C4-2B (cell line): Measurements from ENCODE around the gene MCM9.

Experiments used
- H3K27ac ChIP-seq: fragments of 450-650 bp; 2 replicates; pipeline ENCODE4 v1.5.1; 2017
- ZFX ChIP-seq: fragments of 450-650 bp; IDR thresholded peaks from 2 replicates; pipeline ENCODE4 v1.6.1; 2017
- TF ChIP-seq, protein P1 (sequence below): fragments of 450-650 bp; conservative IDR thresholded peaks from 2 replicates; pipeline ENCODE4 v1.5.1; 2017; ENCODE audit warnings: mild to moderate bottlenecking

The MCM9 gene

DNA sequence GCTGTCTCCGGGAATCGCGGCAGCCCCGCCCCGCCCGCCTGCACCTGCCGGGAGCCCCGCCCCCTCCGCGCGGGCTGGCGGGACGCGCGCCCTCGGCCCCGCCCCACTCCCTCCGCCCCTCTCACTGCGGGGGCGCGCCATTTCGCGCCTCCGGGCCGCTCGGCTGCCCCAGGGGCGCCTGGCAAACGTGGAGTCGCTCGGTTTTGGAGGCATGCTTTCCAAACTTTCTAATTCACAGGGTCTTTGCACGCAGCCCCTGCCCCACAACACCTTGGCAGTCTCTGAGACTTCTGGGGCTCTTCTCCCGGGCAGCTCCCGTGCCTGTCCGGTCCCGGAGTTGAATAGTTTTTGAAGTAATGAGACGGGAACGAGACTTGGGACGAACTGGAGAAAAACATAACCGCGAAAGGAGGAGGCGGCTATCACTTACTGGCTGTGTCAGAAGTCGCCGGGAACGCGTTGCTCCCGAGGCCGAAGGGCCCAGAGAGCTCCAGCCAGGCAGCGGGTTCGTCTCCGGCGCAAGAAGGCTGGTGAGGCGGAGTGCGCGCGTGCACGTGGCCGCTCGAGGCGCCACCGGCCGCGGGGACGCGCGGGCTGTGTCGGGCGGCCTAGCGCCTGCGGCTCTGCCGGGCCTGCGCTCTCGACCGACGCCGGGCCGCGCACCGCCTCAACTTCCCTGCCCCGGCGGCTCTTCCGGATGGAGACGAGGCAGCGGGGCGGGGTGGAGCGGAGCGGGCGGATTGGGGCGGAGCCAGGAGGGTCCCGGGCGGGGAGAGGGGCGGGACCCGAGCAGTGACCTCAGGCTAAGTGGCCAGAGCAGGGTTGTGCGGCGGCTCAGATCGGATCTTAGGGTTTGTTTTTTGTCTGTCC, at the start of gene MCM9:
Gene MCM9 (minus strand): TSS at position 699 of the 870 bp plus-strand sequence. CDS start 3,436 bp downstream, outside the sequence.
- peak within 1 kb of the TSS; percentile 91 for H3K27ac ChIP-seq
- TF ChIP-seq, protein P1, sequence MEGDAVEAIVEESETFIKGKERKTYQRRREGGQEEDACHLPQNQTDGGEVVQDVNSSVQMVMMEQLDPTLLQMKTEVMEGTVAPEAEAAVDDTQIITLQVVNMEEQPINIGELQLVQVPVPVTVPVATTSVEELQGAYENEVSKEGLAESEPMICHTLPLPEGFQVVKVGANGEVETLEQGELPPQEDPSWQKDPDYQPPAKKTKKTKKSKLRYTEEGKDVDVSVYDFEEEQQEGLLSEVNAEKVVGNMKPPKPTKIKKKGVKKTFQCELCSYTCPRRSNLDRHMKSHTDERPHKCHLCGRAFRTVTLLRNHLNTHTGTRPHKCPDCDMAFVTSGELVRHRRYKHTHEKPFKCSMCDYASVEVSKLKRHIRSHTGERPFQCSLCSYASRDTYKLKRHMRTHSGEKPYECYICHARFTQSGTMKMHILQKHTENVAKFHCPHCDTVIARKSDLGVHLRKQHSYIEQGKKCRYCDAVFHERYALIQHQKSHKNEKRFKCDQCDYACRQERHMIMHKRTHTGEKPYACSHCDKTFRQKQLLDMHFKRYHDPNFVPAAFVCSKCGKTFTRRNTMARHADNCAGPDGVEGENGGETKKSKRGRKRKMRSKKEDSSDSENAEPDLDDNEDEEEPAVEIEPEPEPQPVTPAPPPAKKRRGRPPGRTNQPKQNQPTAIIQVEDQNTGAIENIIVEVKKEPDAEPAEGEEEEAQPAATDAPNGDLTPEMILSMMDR, result no peak
- peak; percentile 59; the same call in 1 of the 2 replicates for TF ChIP-seq ZFX

DNA sequence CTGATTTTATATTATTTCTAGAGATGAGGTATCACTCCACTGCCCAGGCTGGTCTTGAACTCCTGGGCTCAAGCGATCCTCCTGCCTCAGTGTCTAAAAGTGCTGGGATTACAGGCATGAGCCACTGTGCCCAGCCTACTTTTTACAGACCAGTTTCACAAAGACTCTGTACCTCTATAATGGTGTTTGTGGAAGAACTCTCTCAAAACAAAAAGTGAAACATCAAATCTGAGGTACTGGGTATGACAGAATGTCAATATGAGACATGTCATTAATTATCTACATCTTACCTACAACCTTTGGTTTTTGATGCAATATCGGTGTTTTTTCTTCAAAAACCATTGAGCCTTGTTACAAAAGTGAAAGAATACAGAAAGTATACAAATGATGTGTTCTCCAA, 49.4 kb upstream of the MCM9 start:
- TF ChIP-seq ZFX, result no peak
- TF ChIP-seq, protein P1, result no peak
- H3K27ac ChIP-seq, result no peak overlapping the region

DNA sequence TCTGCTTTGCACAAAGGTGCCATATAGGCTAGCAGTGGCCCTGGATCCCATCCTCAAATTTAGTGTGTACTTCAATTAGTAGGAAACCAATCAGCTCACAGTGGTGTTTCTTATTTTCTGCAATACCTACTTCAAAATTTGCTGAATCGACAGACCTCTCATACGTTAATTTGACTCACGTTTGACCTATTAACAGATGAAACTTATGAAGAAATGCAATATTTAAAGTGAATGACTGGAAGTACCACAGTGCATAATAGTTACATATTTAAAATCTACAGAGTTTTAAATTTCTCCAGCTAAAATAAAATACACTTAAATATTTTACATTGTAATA, 47.6 kb upstream of the MCM9 start:
- no peak overlapping the region for H3K27ac ChIP-seq
- TF ChIP-seq, protein P1, result no peak
- TF ChIP-seq ZFX, result no peak

DNA sequence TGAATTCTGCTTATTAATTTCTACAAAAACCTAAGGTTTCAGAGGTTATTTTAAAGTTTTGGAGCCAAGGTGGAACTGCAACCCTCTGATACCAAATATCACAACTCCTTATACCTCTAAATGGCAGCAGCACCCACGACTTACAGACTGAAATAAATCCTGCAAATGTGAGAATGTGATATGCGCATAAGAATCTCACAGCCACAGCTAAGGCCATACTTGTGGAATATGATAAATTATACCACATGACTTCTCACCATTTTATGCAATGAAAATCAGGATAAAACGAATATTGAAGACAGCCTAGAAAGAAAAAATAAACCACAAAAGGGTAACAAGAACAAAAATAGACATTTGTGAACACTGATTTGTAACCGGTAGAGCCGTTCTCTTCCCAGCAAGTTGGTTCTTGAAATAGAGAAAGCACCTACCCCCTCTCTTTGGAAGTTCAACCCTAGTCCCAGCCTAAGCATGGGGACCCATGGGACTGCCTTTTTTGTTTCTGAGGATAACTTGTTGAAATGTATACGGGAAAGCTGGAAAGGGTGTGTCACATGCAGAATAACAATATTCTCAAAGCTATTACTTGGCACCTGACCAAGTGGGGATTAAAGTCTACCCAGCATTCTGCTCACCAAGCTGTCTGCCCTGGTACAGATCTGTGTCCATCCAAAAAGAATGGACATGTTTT, 47.1 kb upstream of the MCM9 start:
- no peak for TF ChIP-seq ZFX
- TF ChIP-seq, protein P1, result no peak
- no peak overlapping the region for H3K27ac ChIP-seq

DNA sequence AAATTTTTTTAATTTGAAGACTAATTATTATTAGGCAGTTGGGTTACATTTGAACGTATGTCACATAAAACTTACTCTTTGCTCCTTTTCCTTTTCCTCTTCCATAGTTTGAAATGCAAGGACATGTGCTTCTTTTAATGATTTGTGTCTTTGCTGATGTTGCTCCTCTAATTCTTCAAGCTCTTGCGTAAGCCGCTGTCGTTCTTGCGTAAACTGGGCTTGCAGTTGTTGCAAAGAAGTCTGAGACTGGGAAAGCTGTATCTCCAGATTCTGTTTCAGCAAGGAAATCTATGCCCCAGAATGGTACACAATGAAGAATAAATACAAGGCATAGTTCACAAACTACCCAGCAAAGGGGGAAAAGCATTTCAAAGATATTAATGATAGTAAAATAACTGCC, 45.1 kb upstream of the MCM9 start:
- TF ChIP-seq, protein P1, result no peak
- no peak for TF ChIP-seq ZFX
- H3K27ac ChIP-seq, result no peak overlapping the region

DNA sequence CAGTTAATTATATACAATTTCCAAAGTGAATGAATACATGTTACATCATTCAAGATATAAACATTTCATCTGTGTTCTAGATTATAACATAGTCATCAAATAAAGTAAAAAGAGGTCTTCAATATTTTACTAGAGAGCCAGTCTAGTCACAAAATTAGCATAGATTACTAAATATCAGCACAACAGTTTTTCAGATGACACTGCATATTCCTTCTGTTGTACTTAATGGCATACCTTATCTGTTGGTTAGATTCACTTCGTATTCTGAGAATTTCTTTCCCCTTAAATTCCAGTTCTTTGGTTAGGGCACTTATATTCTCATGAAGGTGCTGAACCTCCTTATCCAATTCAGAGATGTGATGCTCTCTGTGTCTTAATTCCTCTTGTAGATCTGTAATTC, 39.8 kb upstream of the MCM9 start:
- H3K27ac ChIP-seq, result no peak overlapping the region
- TF ChIP-seq, protein P1, result no peak

DNA sequence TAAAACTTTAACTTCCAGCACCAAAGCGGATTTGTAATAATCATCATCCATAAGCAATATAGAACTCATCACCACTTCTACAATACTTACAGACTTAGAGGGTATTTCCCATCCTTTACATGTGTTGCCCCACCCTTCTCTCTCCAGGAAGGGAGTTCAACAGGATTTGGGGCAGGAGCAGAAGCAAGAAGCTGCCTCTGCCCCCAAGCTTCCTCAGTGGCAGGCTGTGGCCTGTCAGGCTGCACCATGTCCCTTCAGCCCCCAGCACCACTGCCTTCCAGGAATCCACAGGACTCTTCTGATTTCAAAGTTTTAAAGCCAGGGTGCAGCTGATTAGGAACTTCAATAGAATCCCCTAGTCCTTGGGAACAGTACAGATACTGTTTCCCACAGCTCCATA, 36.7 kb upstream of the MCM9 start:
- no peak for TF ChIP-seq ZFX
- TF ChIP-seq, protein P1, result no peak
- H3K27ac ChIP-seq, result no peak overlapping the region
